ENCODE results near the gene ITGA11.

Gene ITGA11

GRCh38 chr15:68389041-68389930 lies 42.7 kb downstream of the ITGA11 start:
- DNase-seq, result no peak

GRCh38 chr15:68387381-68388143 lies 44.4 kb downstream of the ITGA11 start:
- DNase-seq, result no peak

- no peak for DNase-seq
These were observed 45.2 kb downstream of the ITGA11 start for GRCh38 chr15:68386587-68387288.

GRCh38 chr15:68385671-68386586 lies 46.0 kb downstream of the ITGA11 start:
- DNase-seq, result no peak

- no peak for DNase-seq
These were observed 46.8 kb downstream of the ITGA11 start for GRCh38 chr15:68385240-68385561.

- no peak for DNase-seq
These were observed 47.3 kb downstream of the ITGA11 start for GRCh38 chr15:68384451-68385239.

- DNase-seq, result peak; percentile 72 to 80
These were observed 48.5 kb downstream of the ITGA11 start for GRCh38 chr15:68383161-68384074.

GRCh38 chr15:68382286-68383007 lies 49.5 kb downstream of the ITGA11 start:
- DNase-seq, result no peak

GRCh38 chr15:68380456-68380855 lies 51.5 kb downstream of the ITGA11 start:
- DNase-seq, result no peak

- no peak for DNase-seq
These were observed 52.1 kb downstream of the ITGA11 start for GRCh38 chr15:68379759-68380290.

GRCh38 chr15:68379058-68379758 lies 52.8 kb downstream of the ITGA11 start:
- DNase-seq, result no peak

- DNase-seq, result no peak
These were observed 53.4 kb downstream of the ITGA11 start for GRCh38 chr15:68378595-68378994.

GRCh38 chr15:68377766-68378165 lies 54.2 kb downstream of the ITGA11 start:
- DNase-seq, result no peak

GRCh38 chr15:68376447-68377060 lies 55.4 kb downstream of the ITGA11 start:
- DNase-seq, result no peak

GRCh38 chr15:68375716-68376220 lies 56.2 kb downstream of the ITGA11 start:
- DNase-seq, result no peak

- no peak for DNase-seq
These were observed 56.8 kb downstream of the ITGA11 start for GRCh38 chr15:68375191-68375631.

- no peak for DNase-seq
These were observed 57.7 kb downstream of the ITGA11 start for GRCh38 chr15:68374168-68374745.

Measured in inflammatory macrophage (primary cell).